ENCODE results near the gene MACROH2A1.

Gene MACROH2A1

DNA sequence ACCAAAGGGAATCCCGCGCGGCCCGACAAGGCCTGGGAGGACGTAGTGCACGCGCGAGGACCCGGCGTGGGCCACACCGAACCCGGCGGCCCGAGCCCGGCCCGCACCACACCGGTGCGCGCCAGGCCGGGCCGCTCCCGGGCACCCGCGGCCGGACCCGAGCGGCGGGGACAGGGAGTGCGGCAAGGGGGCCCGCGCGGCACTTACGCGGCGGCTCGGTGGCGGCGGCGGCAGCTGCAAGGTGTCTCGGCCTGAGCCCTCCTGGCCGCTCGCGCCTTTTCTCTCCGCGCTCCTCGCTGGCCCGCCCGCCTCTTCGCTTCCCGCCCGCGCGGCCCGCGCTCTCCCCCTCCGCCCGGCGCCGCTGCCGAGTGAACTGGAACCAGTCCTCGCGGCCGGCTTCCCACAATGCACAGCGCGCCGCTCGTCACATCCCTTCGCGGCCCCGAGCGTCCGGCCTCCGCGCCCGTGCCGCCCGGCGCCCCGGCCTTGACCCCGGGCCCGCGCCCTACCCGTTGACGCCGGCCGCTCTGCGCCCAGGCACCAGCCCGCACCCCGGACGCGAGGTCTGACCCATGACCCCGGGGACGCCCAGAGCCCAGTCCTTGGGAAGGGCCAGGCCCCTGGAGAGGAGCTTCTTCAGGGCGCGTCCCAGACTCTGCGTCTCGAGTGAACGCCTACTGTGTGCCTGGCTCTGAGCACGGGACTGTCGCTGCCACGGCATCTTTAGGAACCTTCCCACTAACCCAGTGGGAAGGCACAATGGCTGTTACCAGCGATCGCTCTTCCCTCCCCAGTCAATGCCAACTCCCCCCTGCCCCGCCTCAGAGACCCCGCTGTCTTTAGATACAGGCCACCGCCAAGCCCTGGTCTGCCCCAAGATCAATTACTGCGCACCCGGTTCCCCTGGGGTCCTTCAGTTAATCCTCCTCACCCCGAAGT lies at the start of gene MACROH2A1:
MACROH2A1 (minus strand) TSS at position 377 of the 939 bp plus-strand sequence. CDS start 10,138 bp downstream, outside the sequence.
- no peaks in the 10 kb centered on the region for H3K36me3 ChIP-seq (ENCODE audit: control insufficient read depth in 2 of 2, insufficient read depth in 2 of 2, low read length in 2 of 2)
- no peaks in the 10 kb centered on the region for H3K27me3 ChIP-seq (ENCODE audit: control insufficient read depth in 1 of 2, insufficient read depth in 2 of 2, low read length in 2 of 2)
- peak within 1 kb of the TSS; percentile 84 for H3K27ac ChIP-seq (ENCODE audit: low read length)
- H3K9ac ChIP-seq (ENCODE audit: low read length in 2 of 2), result peak within 1 kb of the TSS; percentile 93
- peak within 1 kb of the TSS; percentile 68 to 96 for H3K4me3 ChIP-seq (ENCODE audit: low read length in 2 of 2)
- H3K4me1 ChIP-seq (ENCODE audit: control insufficient read depth, insufficient read depth, low read length), result peaks cover 39% of the 10 kb centered on the region
- H3K9me3 ChIP-seq (ENCODE audit: control insufficient read depth in 2 of 2, low read length in 2 of 2), result no peaks in the 10 kb centered on the region

DNA sequence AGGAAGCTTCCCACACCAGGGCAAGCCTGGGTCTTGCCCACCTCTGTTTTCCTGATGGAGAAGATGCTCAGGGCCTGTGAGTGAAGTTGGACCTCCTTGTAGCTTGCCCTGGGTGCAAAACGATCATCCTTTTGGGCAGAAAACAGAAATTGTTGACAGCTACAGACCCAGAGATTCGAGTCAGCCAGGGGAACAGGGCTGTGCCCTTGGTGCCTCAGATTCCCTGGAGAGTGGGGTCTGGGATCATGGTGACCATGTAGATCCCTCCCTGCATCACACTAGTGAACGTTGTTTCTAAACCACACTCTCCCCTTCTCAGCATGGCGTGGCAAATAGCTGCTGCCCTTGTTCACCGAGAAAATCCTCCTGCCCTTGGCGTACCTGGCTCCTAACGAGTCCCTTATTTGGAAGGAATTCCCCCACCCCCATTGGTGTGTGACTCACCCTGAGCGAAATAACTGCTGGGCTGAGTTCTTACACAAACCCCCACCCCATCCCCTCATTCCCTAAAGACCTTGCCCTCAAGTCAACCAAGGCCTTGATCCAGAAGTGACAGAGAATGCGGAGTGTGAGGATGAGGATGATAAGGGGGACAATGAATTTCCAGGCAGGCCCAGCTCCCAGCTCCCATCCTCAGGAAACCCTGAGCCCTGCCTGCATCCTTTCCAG lies 49.2 kb upstream of the MACROH2A1 start:
- H3K27ac ChIP-seq (ENCODE audit: low read length), result no peak overlapping the region
- peaks cover 0 to 2% of the 10 kb centered on the region in 2 donors for H3K27me3 ChIP-seq (ENCODE audit: control insufficient read depth in 1 of 2, insufficient read depth in 2 of 2, low read length in 2 of 2)
- no peak overlapping the region for H3K9ac ChIP-seq (ENCODE audit: low read length in 2 of 2)
- no peaks in the 10 kb centered on the region for H3K36me3 ChIP-seq (ENCODE audit: control insufficient read depth in 2 of 2, insufficient read depth in 2 of 2, low read length in 2 of 2)
- no peak overlapping the region for H3K4me3 ChIP-seq (ENCODE audit: low read length in 2 of 2)
- H3K4me1 ChIP-seq (ENCODE audit: control insufficient read depth, insufficient read depth, low read length), result peaks cover 4% of the 10 kb centered on the region
- H3K9me3 ChIP-seq (ENCODE audit: control insufficient read depth in 2 of 2, low read length in 2 of 2), result no peaks in the 10 kb centered on the region

DNA sequence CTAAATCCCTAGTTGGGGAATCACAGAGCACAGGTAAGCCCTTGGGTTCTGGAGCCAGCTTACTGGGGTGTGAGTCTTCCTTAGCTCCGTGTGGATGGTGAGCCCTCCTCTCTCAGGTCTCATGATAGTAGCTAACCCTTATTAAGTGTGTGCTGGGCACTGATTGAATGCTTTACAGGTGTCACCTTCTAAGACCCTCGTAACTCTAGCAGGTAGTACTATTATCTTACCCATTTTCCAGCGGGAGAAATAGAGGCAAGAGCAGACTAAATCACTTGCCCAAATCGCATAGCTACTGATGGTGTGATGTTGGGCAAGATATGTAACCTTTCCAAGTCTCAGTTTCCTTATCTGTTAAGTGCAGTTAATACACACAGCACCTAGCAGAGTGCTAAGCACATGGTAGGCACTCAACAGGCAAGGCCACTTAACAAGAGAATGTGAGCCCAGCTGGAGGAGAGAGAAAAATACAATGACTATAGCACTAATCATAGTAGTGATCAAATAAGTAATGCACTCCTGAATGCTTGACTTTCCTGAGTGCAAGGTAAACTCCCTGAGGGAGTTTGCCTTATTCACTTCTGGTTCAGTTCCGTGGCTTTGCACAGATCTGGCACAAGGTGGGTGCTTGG lies 48.4 kb upstream of the MACROH2A1 start, which contains the start of gene DCANP1:
DCANP1 (minus strand) TSS at position 51 of the 632 bp plus-strand sequence. CDS start 240 bp downstream, outside the sequence.
- peaks cover 0 to 2% of the 10 kb centered on the region in 2 donors for H3K27me3 ChIP-seq (ENCODE audit: control insufficient read depth in 1 of 2, insufficient read depth in 2 of 2, low read length in 2 of 2)
- H3K27ac ChIP-seq (ENCODE audit: low read length), result no peak within 1 kb of the TSS
- H3K36me3 ChIP-seq (ENCODE audit: control insufficient read depth in 2 of 2, insufficient read depth in 2 of 2, low read length in 2 of 2), result no peaks in the 10 kb centered on the region
- H3K4me3 ChIP-seq (ENCODE audit: low read length in 2 of 2), result no peak within 1 kb of the TSS
- H3K9me3 ChIP-seq (ENCODE audit: control insufficient read depth in 2 of 2, low read length in 2 of 2), result no peaks in the 10 kb centered on the region
- H3K9ac ChIP-seq (ENCODE audit: low read length in 2 of 2), result no peak within 1 kb of the TSS
- peaks cover 4% of the 10 kb centered on the region for H3K4me1 ChIP-seq (ENCODE audit: control insufficient read depth, insufficient read depth, low read length)

DNA sequence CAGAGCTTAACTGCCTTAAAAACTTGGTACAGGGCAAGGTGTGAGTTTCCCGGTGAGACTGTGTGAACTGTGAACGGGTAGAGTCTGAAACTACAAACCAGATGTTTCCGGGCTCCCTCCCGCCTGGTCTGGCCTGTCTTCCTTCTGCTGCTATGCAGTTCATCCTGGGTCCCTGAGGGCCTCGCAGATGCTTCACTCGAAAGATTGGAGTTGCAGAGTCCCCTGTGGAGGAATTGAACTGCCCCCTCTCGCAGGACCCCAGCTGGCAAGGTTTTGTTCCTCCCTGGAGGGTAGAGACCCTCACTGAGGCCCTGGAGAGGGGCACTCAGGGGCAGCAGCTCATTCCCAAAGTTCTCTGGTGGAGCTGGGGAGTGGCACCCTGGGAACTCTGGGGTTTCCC lies 47.6 kb upstream of the MACROH2A1 start:
- Histone ChIP-seq H3K27ac (ENCODE audit: low read length) (no peak overlapping the region), H3K4me1 (ENCODE audit: control insufficient read depth, insufficient read depth, low read length) (peaks cover 4% of the 10 kb centered on the region), H3K4me3 (ENCODE audit: low read length in 2 of 2) (no peak overlapping the region)

DNA sequence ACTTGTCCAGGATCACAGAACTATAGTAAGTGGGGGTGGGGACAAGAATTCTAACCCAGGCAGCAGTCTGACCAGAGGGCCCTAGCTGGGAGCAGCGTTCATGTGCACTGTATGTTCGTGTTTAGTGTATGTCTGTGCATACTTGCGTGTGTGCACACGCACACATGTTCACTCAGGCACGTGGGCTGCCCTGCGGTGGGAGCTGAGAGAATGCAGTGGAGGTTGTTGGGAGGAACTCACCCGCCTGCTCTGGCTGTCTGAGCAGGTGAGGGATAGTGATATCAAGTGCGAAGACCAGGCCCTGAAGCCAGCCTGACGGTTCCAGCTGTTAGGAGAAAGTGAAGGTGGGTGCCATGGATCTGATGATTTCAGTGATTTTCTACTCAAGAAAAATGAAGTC lies 47.2 kb upstream of the MACROH2A1 start:
- H3K36me3 ChIP-seq (ENCODE audit: control insufficient read depth in 2 of 2, insufficient read depth in 2 of 2, low read length in 2 of 2), result no peaks in the 10 kb centered on the region
- no peak overlapping the region for H3K9ac ChIP-seq (ENCODE audit: low read length in 2 of 2)
- no peak overlapping the region for H3K4me3 ChIP-seq (ENCODE audit: low read length in 2 of 2)
- H3K27ac ChIP-seq (ENCODE audit: low read length), result no peak overlapping the region
- peaks cover 4% of the 10 kb centered on the region for H3K4me1 ChIP-seq (ENCODE audit: control insufficient read depth, insufficient read depth, low read length)
- no peaks in the 10 kb centered on the region for H3K9me3 ChIP-seq (ENCODE audit: control insufficient read depth in 2 of 2, low read length in 2 of 2)
- peaks cover 0 to 2% of the 10 kb centered on the region in 2 donors for H3K27me3 ChIP-seq (ENCODE audit: control insufficient read depth in 1 of 2, insufficient read depth in 2 of 2, low read length in 2 of 2)

More for the DNA sequence above, 47.6 kb upstream of the MACROH2A1 start:
- Histone ChIP-seq H3K36me3 (ENCODE audit: control insufficient read depth in 2 of 2, insufficient read depth in 2 of 2, low read length in 2 of 2) (no peaks in the 10 kb centered on the region), H3K9ac (ENCODE audit: low read length in 2 of 2) (no peak overlapping the region), H3K27me3 (ENCODE audit: control insufficient read depth in 1 of 2, insufficient read depth in 2 of 2, low read length in 2 of 2) (peaks cover 0 to 2% of the 10 kb centered on the region in 2 donors), H3K9me3 (ENCODE audit: control insufficient read depth in 2 of 2, low read length in 2 of 2) (no peaks in the 10 kb centered on the region)

DNA sequence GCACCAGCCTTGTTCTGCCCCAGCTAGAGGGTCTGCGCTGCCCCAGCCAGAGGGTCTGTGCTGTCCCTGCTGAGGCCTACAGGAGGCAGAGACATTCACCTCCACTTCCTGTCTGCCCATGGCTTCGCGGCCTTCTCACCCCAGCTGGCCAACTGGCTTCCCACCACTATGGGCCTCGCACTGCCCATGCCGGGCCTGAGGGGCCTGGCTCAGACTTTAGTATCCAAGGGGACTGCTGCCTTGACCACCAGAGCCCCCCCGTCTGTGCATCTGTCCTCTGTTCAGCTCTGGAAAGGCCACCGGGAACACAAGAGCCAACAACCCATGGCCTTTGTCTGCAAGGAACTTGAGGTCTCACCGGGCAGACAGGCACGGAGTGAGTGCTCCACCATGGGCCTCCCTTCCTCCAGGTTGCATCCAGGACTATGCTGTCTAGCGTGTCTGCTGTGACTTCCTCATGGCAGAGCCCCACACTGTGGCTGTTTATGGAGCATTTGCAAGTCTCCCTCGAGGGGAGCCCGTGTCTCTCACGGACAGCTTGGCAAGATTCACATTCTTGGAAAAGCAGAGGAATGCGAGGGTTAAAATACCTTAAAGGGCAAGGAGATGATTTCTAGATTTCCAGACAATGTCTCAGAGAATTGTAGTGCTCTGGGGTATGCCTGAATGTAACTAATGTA lies 46.4 kb upstream of the MACROH2A1 start:
- Histone ChIP-seq H3K4me1 (ENCODE audit: control insufficient read depth, insufficient read depth, low read length) (peaks cover 4% of the 10 kb centered on the region), H3K27me3 (ENCODE audit: control insufficient read depth in 1 of 2, insufficient read depth in 2 of 2, low read length in 2 of 2) (peaks cover 0 to 2% of the 10 kb centered on the region in 2 donors), H3K4me3 (ENCODE audit: low read length in 2 of 2) (no peak overlapping the region), H3K9ac (ENCODE audit: low read length in 2 of 2) (no peak overlapping the region), H3K36me3 (ENCODE audit: control insufficient read depth in 2 of 2, insufficient read depth in 2 of 2, low read length in 2 of 2) (no peaks in the 10 kb centered on the region), H3K9me3 (ENCODE audit: control insufficient read depth in 2 of 2, low read length in 2 of 2) (no peaks in the 10 kb centered on the region), H3K27ac (ENCODE audit: low read length) (no peak overlapping the region)

DNA sequence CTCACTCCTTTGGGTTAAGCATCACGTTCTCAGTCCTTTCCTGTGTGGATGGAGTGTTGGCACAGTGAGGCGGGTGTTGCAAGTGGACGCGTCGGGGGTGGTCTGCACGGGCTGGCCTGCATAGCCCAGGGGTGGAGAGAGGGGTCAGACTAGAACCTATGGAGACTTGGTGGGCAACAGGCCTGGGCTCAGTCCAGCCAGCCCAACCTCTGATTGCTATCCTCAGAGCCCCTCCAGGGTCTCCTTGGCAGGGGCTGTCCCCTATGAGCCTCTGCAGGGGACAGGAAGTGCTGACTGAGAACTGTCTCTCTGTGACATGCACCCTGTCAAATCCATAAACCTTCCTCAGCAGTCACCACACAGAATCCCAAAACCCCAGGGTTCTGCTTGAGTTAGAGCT lies 45.9 kb upstream of the MACROH2A1 start:
- Histone ChIP-seq H3K4me1 (ENCODE audit: control insufficient read depth, insufficient read depth, low read length) (peaks cover 4% of the 10 kb centered on the region), H3K9me3 (ENCODE audit: control insufficient read depth in 2 of 2, low read length in 2 of 2) (no peaks in the 10 kb centered on the region), H3K9ac (ENCODE audit: low read length in 2 of 2) (no peak overlapping the region), H3K4me3 (ENCODE audit: low read length in 2 of 2) (no peak overlapping the region), H3K36me3 (ENCODE audit: control insufficient read depth in 2 of 2, insufficient read depth in 2 of 2, low read length in 2 of 2) (no peaks in the 10 kb centered on the region), H3K27ac (ENCODE audit: low read length) (no peak overlapping the region), H3K27me3 (ENCODE audit: control insufficient read depth in 1 of 2, insufficient read depth in 2 of 2, low read length in 2 of 2) (peaks cover 0 to 1% of the 10 kb centered on the region in 2 donors)

DNA sequence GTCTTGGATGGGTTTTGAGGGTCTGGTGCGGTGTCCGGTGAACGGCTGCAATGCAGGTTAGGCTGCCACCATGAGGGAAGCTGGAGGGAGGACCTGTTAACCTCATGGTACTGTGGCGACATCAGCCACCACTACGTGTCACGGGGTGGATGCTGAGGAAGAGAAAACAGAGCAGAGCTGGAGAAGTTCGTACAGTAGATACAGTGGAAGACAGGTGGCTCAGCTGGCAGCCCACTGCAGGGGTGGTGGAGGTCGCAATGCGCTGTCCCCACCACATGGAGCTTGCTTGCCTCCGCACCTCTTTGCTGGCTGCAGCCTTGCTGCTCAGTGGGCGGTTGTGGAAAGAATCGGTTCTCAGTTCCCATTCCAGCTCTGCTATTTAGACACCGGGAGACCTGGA lies 45.3 kb upstream of the MACROH2A1 start:
- H3K9me3 ChIP-seq (ENCODE audit: control insufficient read depth in 2 of 2, low read length in 2 of 2), result no peaks in the 10 kb centered on the region
- no peak overlapping the region for H3K4me3 ChIP-seq (ENCODE audit: low read length in 2 of 2)
- H3K4me1 ChIP-seq (ENCODE audit: control insufficient read depth, insufficient read depth, low read length), result peaks cover 4% of the 10 kb centered on the region
- no peaks in the 10 kb centered on the region for H3K27me3 ChIP-seq (ENCODE audit: control insufficient read depth in 1 of 2, insufficient read depth in 2 of 2, low read length in 2 of 2)
- no peak overlapping the region for H3K27ac ChIP-seq (ENCODE audit: low read length)
- H3K9ac ChIP-seq (ENCODE audit: low read length in 2 of 2), result no peak overlapping the region
- H3K36me3 ChIP-seq (ENCODE audit: control insufficient read depth in 2 of 2, insufficient read depth in 2 of 2, low read length in 2 of 2), result no peaks in the 10 kb centered on the region

DNA sequence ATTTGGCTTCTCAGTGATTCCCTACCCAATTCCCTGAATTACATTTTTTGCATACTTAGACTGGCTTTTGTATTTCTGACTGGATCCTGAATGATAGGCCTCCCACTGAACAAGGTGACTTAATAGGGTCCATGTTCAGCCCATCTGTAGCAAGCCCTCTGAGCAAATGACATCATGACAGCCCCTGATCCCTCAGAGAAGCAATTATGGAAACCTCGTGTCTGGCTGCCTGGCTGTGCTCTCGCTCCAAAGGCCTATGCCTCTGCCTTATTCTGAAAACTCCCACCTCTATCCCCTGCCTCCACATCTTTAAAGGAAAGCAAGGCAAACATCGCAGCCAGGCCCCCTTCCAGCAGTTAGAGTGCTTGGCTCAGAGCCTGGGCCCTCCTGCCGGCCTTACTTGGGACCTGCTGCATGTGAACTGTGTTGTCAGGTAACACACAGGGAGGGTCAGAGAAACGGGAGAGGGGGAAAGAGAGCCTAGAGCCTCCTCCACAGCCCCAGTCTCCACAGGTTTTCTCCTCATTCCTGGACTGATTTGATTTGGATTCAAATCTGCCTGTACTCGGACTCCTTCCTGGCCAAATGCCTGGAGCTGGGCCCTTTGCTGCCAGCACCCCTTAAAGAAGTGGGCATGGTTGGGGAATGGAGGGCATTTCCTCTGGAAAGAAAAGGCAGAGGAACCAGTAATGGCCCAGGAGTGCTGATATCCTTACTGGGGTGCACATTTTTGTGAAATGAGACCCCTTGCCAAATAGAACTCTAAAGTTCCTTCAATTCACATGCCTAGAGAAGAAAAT lies 44.3 kb upstream of the MACROH2A1 start:
- no peak overlapping the region for H3K27ac ChIP-seq (ENCODE audit: low read length)
- H3K4me3 ChIP-seq (ENCODE audit: low read length in 2 of 2), result no peak overlapping the region
- H3K9ac ChIP-seq (ENCODE audit: low read length in 2 of 2), result no peak overlapping the region

More for the DNA sequence above, 44.3 kb upstream of the MACROH2A1 start:
- no peaks in the 10 kb centered on the region for H3K36me3 ChIP-seq (ENCODE audit: control insufficient read depth in 2 of 2, insufficient read depth in 2 of 2, low read length in 2 of 2)
- H3K27me3 ChIP-seq (ENCODE audit: control insufficient read depth in 1 of 2, insufficient read depth in 2 of 2, low read length in 2 of 2), result no peaks in the 10 kb centered on the region
- peaks cover 8% of the 10 kb centered on the region for H3K4me1 ChIP-seq (ENCODE audit: control insufficient read depth, insufficient read depth, low read length)
- H3K9me3 ChIP-seq (ENCODE audit: control insufficient read depth in 2 of 2, low read length in 2 of 2), result no peaks in the 10 kb centered on the region
